HT1080 (cell line): ENCODE data around the gene TSSK3. TPM values are rescaled to one million over a fixed set of nuclear protein-coding genes. Genes with fewer than 3 reads are reported as not detected.
A peak's percentile ranks its signal among the peaks of the same experiment; 100 is the strongest.

Experiments
- DNase-seq: peaks from one replicate; pipeline ENCODE4 v3.0.0-alpha.2; 2015; ENCODE audit warnings: low read depth
- total RNA-seq: library from RNA; depleted of rRNA; stranded (reverse); fragments of >200 nt; shearing (Covaris generic); gene quantifications from 2 replicates; pipeline ENCODE4 v1.2.3, GENCODE V29; 2014

Gene TSSK3
- total RNA-seq, 1 experiment from 2014 or later: not detected

- DNase-seq: no peak
These were observed 1.0 kb upstream of the TSSK3 start for GRCh38 chr1:32361308-32361673.

- DNase-seq: no peak
These were observed 465 bp upstream of the TSSK3 start for GRCh38 chr1:32361674-32362473.

GRCh38 chr1:32363713-32364112, 1.4 kb downstream of the TSSK3 start:
- DNase-seq: no peak

GRCh38 chr1:32364836-32365235, 2.5 kb downstream of the TSSK3 start:
- DNase-seq: no peak

- DNase-seq: no peak
These were observed 3.1 kb downstream of the TSSK3 start for GRCh38 chr1:32365445-32365844.

GRCh38 chr1:32367912-32368635, 5.7 kb downstream of the TSSK3 start:
- no peak for DNase-seq

- DNase-seq: no peak
These were observed 9.9 kb downstream of the TSSK3 start for GRCh38 chr1:32372149-32372756.

- DNase-seq: no peak
These were observed 11.8 kb downstream of the TSSK3 start for GRCh38 chr1:32373996-32374592.

GRCh38 chr1:32376199-32376598, 13.9 kb downstream of the TSSK3 start:
- DNase-seq: no peak

GRCh38 chr1:32377541-32378220, 15.3 kb downstream of the TSSK3 start:
- no peak for DNase-seq

- DNase-seq: no peak
These were observed 17.7 kb downstream of the TSSK3 start for GRCh38 chr1:32380057-32380456.

GRCh38 chr1:32386676-32387392, 24.5 kb downstream of the TSSK3 start:
- no peak for DNase-seq

GRCh38 chr1:32388641-32389040, 26.3 kb downstream of the TSSK3 start:
- DNase-seq: no peak

GRCh38 chr1:32390904-32391870, 28.8 kb downstream of the TSSK3 start:
- DNase-seq: no peak

- no peak for DNase-seq
These were observed 30.0 kb downstream of the TSSK3 start for GRCh38 chr1:32392325-32392724.

GRCh38 chr1:32393136-32393535, 30.8 kb downstream of the TSSK3 start:
- DNase-seq: no peak

GRCh38 chr1:32393832-32394140, 31.4 kb downstream of the TSSK3 start:
- DNase-seq: no peak

- DNase-seq: peak; percentile 98
These were observed 32.0 kb downstream of the TSSK3 start, which contains the start of gene BSDC1 for GRCh38 chr1:32394141-32394889. BSDC1 (minus strand) TSS chr1:32394441; CDS start chr1:32394414, 27 bp downstream.

- no peak for DNase-seq
These were observed 32.6 kb downstream of the TSSK3 start for GRCh38 chr1:32394890-32395432.
